DND-41 (cell line): ENCODE data around the gene SHANK1.

ENCODE experiments used
- ATAC-seq: fragments of 200-7000 bp; cut with Tn5 transposase; 3 replicates; pipeline ENCODE4 v1.9.1; 2021; ENCODE audit warnings: low read depth; ENCODE audit not compliant: insufficient read depth
- DNase-seq: peaks from one replicate; pipeline ENCODE4 v3.0.0-alpha.2; 2020
- H2AFZ ChIP-seq: 2 replicates; pipeline ENCODE4 v1.6.0; 2012; ENCODE audit warnings: low read depth, low read length
- H3K27ac ChIP-seq: 2 replicates; pipeline ENCODE4 v1.5.1; 2012; ENCODE audit warnings: low read length, inconsistent platforms
- H3K27me3 ChIP-seq: fragments of 200-600 bp; sonication (generic); 2 replicates; pipeline ENCODE4 v1.6.0; 2012; ENCODE audit warnings: low read length, mild to moderate bottlenecking, inconsistent platforms; ENCODE audit not compliant: insufficient read depth, poor library complexity
- H3K36me3 ChIP-seq: 2 replicates; pipeline ENCODE4 v1.5.1; 2012; ENCODE audit warnings: low read length, inconsistent platforms; ENCODE audit not compliant: insufficient read depth
- H3K4me1 ChIP-seq: 2 replicates; pipeline ENCODE4 v1.5.1; 2012; ENCODE audit warnings: mild to moderate bottlenecking, low read length; ENCODE audit not compliant: insufficient read depth
- H3K4me2 ChIP-seq: 2 replicates; pipeline ENCODE4 v1.6.0; 2012; ENCODE audit warnings: mild to moderate bottlenecking, moderate library complexity, low read length, inconsistent platforms; ENCODE audit not compliant: insufficient read depth
- H3K4me3 ChIP-seq, 2 experiments: fragments of 200-600 bp in 1 of 2; shearing (Covaris generic) in 1 of 2; 2 replicates each; pipeline ENCODE4 v1.5.1; 2012 to 2016; ENCODE audit warnings: inconsistent platforms in 2 of 2, low read length in 2 of 2, mild to moderate bottlenecking in 2 of 2, low read depth in 1 of 2, moderate library complexity in 1 of 2
- H3K79me2 ChIP-seq: 2 replicates; pipeline ENCODE4 v1.6.0; 2012; ENCODE audit warnings: low read length, inconsistent platforms; ENCODE audit not compliant: insufficient read depth
- H3K9ac ChIP-seq: 2 replicates; pipeline ENCODE4 v1.6.0; 2012; ENCODE audit warnings: low read depth, mild to moderate bottlenecking, inconsistent platforms, low read length, moderate library complexity
- H3K9me3 ChIP-seq: 2 replicates; pipeline ENCODE4 v1.5.1; 2012; ENCODE audit warnings: low read length, moderate library complexity, mild to moderate bottlenecking, inconsistent platforms; ENCODE audit not compliant: insufficient read depth, severe bottlenecking
- H4K20me1 ChIP-seq: 2 replicates; pipeline ENCODE4 v1.6.0; 2012; ENCODE audit warnings: low read length; ENCODE audit not compliant: insufficient read depth
- EZH2 ChIP-seq: IDR thresholded peaks from 3 replicates; pipeline ENCODE4 v1.6.1; 2012; ENCODE audit warnings: borderline replicate concordance, low read depth, mild to moderate bottlenecking, moderate library complexity, low read length, inconsistent platforms; ENCODE audit not compliant: severe bottlenecking
- TF ChIP-seq, protein P1 (sequence below): IDR thresholded peaks from 2 replicates; pipeline ENCODE4 v1.5.1; 2012; ENCODE audit warnings: borderline replicate concordance, low read length, moderate library complexity, mild to moderate bottlenecking; ENCODE audit not compliant: poor library complexity, severe bottlenecking; ENCODE audit errors: extremely low read depth

The SHANK1 gene

DNA sequence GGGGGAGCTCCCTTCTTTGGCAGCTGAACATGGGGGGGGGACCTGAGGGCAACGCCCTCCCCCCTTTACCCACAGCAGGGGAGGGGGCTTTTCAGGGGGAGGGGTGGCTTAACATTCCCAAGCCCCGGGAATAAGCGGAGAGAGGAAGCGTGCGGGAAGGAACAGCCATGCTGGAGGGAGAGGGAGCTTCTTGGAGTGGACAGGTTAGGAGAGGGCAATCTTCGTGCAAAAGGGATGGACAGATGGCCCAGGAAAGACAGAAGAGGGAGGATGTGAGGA lies 59.6 kb downstream of the SHANK1 start:
- Histone ChIP-seq H3K79me2 (no peaks in the 10 kb centered on the region), H4K20me1 (no peaks in the 10 kb centered on the region), H3K9ac (no peak overlapping the region), H3K4me2 (no peak overlapping the region), H3K4me3 (no peak overlapping the region), H3K27me3 (no peaks in the 10 kb centered on the region), H3K9me3 (peaks cover 6% of the 10 kb centered on the region), H3K36me3 (no peaks in the 10 kb centered on the region), H3K4me1 (peaks cover 17% of the 10 kb centered on the region), H2AFZ (no peak overlapping the region), H3K27ac (no peak overlapping the region)
- TF ChIP-seq EZH2: no peak
- TF ChIP-seq, protein P1, sequence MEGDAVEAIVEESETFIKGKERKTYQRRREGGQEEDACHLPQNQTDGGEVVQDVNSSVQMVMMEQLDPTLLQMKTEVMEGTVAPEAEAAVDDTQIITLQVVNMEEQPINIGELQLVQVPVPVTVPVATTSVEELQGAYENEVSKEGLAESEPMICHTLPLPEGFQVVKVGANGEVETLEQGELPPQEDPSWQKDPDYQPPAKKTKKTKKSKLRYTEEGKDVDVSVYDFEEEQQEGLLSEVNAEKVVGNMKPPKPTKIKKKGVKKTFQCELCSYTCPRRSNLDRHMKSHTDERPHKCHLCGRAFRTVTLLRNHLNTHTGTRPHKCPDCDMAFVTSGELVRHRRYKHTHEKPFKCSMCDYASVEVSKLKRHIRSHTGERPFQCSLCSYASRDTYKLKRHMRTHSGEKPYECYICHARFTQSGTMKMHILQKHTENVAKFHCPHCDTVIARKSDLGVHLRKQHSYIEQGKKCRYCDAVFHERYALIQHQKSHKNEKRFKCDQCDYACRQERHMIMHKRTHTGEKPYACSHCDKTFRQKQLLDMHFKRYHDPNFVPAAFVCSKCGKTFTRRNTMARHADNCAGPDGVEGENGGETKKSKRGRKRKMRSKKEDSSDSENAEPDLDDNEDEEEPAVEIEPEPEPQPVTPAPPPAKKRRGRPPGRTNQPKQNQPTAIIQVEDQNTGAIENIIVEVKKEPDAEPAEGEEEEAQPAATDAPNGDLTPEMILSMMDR: no peak
- DNase-seq: no peak
- ATAC-seq: no peak

GRCh38 chr19:50659318-50660087 lies 60.1 kb downstream of the SHANK1 start:
- peak overlapping the region in 1 of 2 experiments; percentile 58; a peak in 2 of 4 replicates for H3K4me3 ChIP-seq
- DNase-seq (no peak), ATAC-seq (no peak)
- peak overlapping the region; percentile 63 for H3K4me2 ChIP-seq
- no peaks in the 10 kb centered on the region for H3K27me3 ChIP-seq
- no peak overlapping the region for H3K27ac ChIP-seq
- H3K79me2 ChIP-seq: no peaks in the 10 kb centered on the region
- peaks cover 17% of the 10 kb centered on the region for H3K4me1 ChIP-seq
- TF ChIP-seq EZH2: no peak
- TF ChIP-seq, protein P1: no peak
- no peaks in the 10 kb centered on the region for H4K20me1 ChIP-seq
- no peak overlapping the region for H2AFZ ChIP-seq
- no peak overlapping the region for H3K9ac ChIP-seq
- H3K36me3 ChIP-seq: no peaks in the 10 kb centered on the region
- peaks cover 6% of the 10 kb centered on the region for H3K9me3 ChIP-seq

GRCh38 chr19:50658441-50659317 lies 60.9 kb downstream of the SHANK1 start:
- Histone ChIP-seq H2AFZ (peak overlapping the region; percentile 71), H3K9me3 (peaks cover 6% of the 10 kb centered on the region), H3K79me2 (no peaks in the 10 kb centered on the region), H3K27me3 (no peaks in the 10 kb centered on the region), H3K9ac (peak overlapping the region; percentile 46), H3K27ac (peak overlapping the region; percentile 56; the same call in 1 of the 2 replicates), H3K4me1 (peaks cover 17% of the 10 kb centered on the region), H3K36me3 (no peaks in the 10 kb centered on the region), H3K4me2 (peak overlapping the region; percentile 63), H3K4me3 (peak overlapping the region in 1 of 2 experiments; percentile 58; a peak in 2 of 4 replicates), H4K20me1 (no peaks in the 10 kb centered on the region)
- peak; percentile 79 for DNase-seq
- ATAC-seq: peak; percentile 64
- TF ChIP-seq, protein P1: no peak
- TF ChIP-seq EZH2: no peak
